HT1080 (cell line): ENCODE data around the gene PIGR. TPM values are rescaled to one million over a fixed set of nuclear protein-coding genes. Genes with fewer than 3 reads are reported as not detected.

ENCODE experiments used
- DNase-seq: peaks from one replicate; pipeline ENCODE4 v3.0.0-alpha.2; 2015; ENCODE audit warnings: low read depth
- total RNA-seq: library from RNA; depleted of rRNA; stranded (reverse); fragments of >200 nt; shearing (Covaris generic); gene quantifications from 2 replicates; pipeline ENCODE4 v1.2.3, GENCODE V29; 2014

PIGR gene
- total RNA-seq, 1 experiment from 2014 or later, result 0.13 TPM

DNA sequence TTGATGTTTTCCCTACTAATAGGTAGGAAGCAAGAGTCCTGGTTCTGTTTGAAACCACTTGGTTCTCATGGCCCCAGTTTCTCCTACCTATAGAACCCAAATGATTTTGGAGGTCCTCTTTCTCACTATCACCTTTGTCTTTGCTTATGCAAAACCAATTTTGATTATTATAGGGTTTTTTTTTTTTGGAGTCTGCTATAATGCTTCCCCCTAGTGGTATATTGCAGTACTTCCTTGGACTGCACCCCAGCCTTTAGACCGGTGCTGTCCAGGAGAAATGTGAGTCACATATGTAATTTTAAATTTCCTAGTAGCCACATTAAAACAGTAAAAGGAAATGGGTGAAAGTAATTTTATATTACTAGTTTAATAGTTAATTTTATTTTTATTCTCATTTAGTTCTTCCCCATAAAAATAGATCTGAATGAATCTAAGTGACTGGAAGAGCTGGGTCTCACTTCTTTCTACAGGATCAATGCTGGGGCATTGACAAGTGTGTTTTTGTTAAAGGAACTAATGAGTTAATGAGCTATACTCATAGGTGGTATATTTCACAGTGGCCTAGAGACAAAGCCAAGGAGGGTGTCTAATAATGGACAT lies 35.1 kb downstream of the PIGR start:
- peak; percentile 83 for DNase-seq

DNA sequence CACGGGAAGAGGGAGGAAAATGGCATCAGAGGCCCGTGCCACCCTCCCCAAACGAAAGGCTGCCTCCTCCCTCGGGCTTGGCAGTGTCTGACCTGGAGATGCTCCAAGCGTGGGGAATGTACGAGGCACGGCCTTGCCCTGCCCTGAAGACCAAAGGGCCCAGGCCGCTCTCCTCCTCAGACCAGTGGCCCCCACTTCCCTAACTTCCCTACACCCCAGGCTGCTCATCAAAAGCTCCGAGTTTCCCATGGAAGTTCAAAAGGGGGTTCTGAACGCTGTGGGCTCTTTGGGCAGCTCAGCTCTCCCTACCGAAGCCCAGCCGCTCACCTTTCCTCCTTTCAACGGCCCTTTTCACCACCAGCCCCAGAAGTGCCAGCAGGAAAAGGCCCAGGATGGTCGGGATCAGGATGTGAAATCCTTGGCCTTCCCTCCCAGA lies 36.4 kb downstream of the PIGR start:
- no peak for DNase-seq

DNA sequence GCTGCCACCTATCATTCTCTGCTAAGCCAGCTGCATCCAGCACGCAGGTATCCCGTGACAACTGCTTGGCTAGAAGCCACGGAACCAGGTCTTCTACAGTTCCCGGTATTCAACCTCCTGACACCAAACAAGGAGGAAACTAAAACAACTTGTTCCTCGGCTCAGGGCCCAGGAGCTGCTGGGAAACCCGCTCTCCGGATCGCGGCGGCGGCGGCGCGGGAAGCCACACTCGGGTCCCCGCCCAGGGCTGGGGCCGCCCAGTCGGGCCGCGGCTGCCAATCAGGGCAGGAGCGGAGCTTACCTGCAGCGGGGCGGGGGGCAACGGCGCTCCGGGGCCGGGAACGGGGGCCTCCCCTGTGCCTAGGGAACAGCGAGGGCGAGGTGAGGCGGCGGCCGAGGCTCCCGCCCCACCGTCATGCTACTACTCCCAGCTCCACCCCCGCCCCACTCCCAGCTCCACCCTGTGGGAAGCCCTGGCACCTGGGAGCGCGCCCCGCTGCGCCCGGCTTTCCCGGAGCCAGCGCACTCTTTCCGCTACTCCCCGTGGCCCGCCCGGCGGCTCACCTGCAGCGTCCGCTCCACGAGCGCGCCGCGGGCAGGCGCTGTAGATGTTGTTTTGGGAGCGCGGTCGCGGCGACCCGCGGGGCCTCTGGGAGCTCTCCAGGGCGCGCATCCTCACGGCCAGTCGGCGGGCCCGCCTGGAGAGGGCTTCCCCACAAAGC lies 36.9 kb downstream of the PIGR start:
- DNase-seq, result no peak

DNA sequence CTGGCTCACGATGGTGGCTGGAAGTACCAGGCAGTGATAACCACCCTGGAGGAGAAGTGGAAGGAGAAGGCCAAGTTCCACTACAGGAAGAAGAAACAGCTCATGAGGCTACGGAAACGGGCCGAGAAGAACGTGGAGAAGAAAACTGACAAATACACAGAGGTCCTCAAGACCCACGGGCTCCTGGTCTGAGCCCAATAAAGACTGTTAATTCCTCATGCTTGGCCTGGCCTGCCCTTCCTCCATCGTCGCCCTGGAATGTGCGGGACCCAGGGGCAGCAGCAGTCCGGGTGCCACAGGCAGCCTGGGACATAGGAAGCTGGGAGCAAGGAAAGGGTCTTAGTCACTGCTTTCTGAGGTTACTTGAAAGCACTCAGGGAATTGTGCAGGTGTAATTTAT lies 38.2 kb downstream of the PIGR start:
- no peak for DNase-seq

DNA sequence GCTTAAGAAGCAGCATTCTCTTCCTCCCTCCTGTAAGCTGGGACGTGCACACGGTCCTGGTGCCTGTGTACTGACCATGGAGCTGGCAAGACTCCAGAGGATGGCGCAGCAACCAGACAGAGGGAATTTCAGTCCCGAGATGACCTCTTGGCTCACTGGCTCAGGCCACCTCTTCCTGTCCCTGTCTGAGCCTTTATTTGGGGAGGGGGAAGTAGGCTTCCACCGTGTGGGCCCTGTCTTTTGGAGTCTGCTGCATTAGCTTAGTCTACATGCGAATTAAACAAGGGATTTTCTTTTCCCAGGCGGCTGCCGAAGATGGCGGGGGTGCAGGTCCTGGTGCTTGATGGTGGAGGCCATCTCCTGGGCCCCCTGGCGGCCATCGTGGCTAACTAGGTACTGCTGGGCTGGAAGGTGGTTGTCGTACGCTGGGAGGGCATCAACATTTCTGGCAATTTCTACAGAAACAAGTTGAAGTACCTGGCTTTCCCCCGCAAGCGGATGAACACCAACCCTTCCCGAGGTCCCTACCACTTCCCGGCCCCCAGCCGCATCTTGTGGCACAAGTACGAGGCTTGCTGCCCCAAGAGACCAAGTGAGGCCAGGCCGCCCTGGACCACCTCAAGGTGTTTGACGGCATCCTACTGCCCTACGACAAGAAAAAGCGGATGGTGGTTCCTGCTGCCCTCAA lies 38.8 kb downstream of the PIGR start:
- no peak for DNase-seq

DNA sequence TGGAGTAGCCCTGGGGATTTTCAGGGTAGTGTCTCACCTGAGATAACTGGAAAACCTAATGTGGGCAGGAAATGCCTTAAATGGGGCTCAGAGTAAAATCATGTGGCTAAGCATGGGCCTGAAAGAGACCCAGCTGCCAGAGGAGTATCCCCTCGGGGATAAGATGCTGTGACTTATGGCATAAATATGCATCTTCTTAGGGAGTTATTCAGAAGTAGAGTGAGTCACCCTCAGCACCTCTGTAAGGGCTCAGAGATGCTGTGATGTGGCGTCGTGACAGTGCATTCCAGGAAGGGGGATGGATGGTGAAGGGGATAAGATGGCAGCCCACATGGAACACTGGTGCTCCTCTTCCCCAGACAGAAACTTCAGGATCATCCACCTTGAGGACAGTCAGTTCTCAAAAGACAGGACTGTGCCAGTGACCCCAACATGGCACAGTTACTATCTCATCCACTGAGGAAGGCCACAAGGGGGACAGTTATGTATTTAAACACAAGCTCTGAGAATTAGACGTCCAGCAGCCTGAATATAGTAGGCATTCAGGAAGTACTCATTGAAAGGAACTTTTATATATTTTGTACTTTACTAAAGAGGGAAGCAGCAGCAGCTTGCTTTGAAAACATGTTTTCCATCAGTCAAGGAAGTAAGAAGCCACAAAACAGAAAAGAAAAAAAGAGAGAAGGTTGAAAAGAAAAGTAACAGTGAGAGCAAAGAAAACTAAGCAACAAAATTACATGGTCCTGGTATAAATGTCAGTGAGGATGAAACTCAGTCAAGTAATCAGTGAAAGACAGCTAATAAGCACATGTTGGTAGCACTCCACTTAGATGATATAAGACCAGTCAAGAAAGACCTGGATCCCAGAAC lies 40.7 kb downstream of the PIGR start:
- peak; percentile 97 for DNase-seq

DNA sequence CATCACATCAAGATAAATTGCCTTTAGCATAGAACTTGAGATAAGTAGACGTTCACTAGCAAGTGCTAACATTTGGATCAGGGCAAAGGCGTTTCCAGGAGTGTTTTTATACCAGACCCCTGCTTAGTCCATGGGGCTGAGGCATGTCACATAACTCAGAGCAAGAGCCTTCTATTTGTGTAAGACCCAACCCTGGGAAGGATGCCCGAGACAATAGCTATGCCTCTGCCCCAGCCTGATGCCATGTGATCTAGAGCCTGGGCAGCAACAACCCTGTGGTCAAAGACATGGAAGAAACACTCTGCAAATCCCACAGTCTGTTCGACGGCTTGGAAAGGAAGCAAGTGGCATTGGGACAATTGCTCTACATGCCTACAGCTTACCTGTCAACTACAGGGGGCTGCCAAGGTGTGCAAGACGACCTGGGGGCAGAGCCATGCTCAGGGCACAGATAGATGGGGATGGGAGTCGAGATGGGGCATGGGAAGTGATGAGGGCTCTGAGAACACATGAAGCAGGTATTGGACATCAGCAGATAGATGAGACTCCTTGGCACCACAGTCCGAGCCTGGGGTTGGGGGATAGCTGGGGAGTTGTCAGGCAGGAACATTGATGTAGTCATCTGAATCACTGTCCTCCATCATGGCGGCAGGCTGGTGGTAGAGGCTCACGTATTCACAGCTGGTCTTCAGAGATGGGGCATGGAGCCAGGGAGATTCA lies 41.7 kb downstream of the PIGR start:
- no peak for DNase-seq

DNA sequence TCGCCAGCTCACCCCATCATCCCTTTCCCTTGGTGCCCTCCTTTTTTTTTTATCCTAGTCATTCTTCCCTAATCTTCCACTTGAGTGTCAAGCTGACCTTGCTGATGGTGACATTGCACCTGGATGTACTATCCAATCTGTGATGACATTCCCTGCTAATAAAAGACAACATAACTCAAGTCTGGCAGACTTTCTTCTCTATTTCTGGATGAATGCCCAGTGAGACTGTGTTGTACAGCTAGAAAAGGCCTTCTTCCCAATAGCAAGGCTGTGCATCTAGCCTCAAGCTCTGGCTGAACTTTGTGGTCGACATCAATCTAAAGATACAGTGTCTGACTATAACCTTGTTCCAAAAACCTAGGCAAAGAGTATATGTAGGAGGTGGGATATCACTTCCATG lies 42.6 kb downstream of the PIGR start:
- DNase-seq, result no peak

DNA sequence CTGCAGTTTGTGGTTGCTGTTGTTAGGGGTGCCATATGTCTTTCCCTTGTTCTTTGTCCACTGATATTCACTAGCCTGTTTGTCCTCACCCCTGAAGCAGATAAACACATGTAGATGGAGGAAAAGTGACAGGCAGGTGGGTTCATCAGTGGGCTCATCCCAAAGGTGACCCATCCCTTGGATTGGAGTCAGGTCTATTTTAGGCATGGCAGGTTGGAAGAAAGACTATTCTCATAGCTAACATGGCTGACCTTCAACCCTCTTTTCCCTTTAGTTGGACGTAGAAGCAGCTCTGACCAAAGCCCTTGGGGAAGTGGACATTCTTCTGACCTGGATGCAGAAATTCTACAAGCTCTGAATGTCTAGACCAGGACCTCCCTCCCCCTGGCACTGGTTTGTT lies 43.6 kb downstream of the PIGR start:
- DNase-seq, result no peak

DNA sequence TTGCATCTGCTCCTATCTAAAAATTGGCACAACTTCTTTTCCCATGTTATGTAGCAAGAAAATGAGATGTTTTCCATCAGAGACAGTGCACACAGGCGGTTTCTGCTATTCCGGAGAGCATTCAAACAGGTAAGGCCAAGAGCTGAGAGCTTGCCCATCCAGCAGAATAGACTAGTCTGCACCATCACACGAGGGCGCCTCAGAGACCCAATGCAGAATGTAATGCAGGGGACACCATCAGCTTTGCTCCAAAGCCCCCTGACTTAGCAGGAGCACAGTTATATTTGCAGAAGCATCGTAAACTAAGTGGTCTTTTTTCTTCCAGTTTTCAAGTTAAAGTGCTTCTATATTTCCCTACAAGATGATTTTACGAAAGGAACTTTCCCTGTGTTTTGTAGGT lies 44.3 kb downstream of the PIGR start:
- DNase-seq, result no peak

DNA sequence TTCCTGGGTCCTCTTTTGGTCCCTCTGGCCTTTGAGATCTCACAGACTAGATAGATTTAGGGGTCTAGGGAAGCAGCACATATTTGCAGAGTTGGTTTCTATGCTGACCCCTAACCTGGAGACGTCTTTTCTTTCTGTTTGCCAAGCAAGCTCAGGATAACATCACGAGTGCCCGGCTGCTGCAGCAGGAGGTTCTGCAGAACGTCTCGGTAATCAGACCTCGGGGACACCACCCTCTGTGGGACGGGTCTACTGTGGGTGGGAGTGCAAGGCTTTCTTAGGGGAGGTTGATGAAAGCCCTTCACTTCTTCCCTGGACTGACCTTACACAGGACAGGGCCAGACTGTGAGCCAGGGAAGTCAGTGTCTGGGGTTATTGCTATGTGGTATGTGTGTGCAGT lies 46.1 kb downstream of the PIGR start:
- no peak for DNase-seq

DNA sequence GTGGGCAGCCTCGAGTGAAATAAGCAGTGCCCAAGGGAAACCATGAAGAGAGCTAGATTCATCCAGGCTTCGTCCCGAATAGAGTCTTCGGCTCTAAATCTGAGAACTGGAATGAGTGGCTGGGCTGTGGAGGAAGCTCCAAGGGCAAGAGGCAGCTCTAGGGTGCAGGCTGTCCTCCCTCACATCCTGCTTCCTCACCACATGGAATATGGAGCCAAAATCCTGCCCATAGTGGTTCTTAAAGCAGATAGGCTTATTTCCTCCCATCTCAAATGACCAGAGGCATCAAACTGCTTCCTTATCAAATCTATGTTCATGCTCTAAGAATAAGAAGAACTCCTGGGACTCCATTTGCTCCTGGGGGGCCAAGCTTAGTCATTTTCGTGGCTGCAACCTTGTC lies 46.5 kb downstream of the PIGR start:
- DNase-seq, result no peak

DNA sequence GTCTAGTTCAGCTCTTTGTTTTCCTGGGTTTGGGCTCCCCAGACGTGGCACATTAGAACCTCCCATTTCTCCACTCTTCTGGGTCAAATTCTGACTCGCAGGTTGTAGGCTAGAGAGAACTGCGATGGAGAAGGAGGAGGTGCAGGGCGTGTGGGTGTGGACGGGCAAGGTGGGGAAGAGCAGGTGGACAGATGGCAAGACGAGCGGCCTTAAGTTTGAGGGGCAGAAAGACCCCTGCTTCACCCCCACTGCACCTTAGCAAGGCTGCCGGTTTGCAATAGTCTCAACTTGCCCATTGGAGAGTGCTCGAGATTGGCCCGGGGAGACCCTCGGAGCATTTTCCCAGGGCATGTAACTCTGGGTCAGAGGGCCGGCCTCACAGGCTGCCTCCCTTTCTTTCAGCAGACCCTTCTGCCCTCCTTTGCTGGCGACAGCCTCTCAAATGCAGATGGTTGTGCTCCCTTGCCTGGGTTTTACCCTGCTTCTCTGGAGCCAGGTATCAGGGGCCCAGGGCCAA lies 47.3 kb downstream of the PIGR start:
- DNase-seq, result no peak

DNA sequence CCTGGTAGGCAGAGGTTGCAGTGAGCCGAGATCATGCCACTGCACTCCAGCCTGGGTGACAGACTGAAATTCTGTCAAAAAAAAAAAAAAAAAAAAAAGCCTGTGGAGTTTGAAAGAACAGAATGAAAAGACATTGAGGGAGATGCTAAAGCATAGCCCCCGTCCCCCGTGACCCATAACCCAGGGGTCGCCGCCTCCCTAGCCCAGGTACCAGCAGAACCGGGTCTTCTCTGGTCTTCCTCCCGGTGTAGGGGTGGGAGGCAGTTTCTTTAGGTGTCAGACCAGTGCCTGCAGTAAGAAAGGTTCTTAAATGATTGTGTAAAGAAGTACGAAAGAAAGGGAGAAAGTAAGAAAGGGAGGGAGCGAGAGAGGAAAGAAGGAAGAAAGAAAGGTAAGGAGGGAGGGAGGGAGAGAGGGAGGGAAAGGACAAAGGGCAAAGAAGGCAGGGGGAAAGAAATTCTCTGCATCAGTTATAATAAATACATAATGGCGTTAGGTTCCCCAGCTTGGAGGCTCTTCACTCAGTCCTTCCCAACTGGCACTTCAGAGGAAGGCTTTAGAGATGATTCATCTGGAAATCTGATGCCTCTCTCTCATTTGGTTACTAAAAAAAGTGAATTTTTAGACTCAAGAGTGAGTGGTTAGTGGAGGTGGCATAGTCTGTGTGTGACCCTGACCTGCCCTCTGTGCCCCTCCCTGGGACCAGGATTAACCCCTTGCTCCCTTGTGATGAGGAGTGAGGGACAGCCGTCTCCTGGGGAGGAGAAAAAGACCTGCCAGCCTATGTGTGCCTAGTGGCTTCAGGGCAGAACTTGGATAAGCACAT lies 48.0 kb downstream of the PIGR start:
- peak; percentile 83 for DNase-seq

DNA sequence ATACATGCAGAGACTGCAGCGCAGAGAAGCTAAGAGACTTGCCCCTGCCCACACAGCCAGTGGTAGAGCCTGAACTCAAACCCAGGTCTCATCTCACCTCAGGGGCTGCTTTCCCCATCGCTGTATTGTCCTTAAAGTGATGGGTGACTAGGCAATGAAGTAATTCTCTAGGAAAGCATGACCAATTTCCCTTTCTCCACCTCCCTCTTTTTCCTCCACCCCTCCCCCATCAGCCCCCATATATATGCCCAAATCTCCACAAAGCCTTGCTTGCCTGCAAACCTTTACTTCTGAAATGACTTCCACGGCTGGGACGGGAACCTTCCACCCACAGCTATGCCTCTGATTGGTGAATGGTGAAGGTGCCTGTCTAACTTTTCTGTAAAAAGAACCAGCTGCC lies 49.1 kb downstream of the PIGR start, which contains the start of gene IL24:
IL24 (plus strand) TSS at position 269 of the 400 bp plus-strand sequence. CDS start 390 bp downstream, outside the sequence.
- DNase-seq, result peak; percentile 39

DNA sequence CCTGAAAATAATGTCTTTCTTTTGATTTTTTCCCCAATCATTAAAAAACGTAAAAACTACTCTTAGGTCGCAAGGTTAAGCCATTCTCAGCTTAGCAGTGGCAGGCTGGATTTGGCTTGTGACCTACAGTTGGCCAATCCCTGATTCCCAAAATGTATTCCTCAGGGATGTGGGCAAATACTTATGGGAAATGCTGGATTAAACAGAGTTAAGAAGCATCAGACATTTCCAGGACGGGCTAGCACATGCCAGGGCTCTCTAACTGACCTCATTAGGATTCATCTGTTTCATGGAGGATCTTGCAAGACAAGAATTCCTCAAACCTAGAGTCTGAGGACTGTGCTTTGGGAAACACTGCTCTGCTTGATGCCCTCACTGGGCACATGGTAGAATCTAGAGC lies 50.0 kb downstream of the PIGR start:
- DNase-seq, result no peak

DNA sequence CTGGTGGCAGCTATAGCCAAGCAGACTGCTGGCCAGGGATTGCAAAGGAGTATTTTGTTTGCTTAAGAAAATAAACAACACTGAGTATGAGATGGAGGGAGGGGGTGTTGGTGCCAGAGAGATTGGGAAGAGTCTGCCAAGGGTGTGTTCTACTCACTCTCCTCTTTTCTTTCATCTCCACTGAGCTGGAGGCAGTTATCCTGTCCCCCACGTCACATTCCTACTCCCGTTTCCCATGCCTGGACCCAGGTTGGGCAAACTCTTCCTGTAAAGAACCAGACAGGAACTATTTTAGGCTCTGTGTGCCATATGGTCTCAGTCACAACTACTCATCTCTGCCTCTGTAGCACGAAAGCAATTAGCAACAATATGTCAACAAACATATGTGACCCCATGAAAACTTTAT lies 50.4 kb downstream of the PIGR start:
- no peak for DNase-seq

DNA sequence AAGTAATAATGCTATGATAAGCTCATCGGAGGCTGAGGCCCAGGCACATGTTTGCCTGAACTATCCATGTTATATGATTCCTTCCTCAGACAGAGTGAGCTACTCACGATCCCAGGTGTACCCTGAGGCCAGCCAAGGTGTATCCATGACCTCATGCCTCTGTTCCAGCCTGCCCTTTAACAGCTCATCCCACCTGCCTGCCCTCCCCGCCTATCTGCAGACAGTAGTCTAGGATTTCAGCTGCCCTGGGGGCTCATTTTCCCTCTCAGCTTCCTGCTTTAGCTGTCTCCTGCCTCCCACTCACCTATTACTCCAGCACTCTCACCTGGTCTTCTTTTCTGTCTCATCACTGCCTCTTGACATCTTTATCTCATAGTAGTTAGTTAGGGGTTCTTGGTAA lies 50.9 kb downstream of the PIGR start:
- no peak for DNase-seq

DNA sequence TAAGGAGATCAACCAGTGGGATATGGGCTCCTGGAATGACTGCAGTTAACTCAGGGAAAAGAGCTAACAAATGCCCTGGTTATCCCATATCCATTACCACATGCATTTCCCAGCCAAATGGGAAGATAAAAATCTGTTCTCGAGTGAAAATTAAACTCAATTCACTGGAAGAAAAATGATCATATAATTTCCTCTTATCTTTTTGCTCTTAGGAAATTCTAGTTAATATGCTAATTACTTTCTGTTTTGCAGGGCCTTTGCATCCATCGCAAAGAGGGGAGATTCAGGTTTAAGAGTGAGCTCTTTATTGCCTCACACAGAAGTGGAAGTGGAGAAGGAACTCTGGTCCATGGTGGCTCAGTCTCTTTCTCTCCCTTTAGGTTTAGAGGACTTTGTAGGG lies 52.9 kb downstream of the PIGR start:
- DNase-seq, result no peak
